Activated T-helper 1 cell treated with Interleukin-2 at 50 U/mL for 16 hours (primary cell): ENCODE data around the gene SMAD3.

ENCODE experiments used
- DNase-seq: peaks from one replicate; pipeline ENCODE4 v3.0.0-alpha.2; 2020; ENCODE audit warnings: low read depth

Gene SMAD3

GRCh38 chr15:67242708-67243111 lies 177.3 kb downstream of the SMAD3 start:
- no peak for DNase-seq
